Fibroblast of skin of abdomen (primary cell): ENCODE data around the gene RPL19.

Experiments
- DNase-seq: peaks from one replicate; pipeline ENCODE4 v3.0.0-alpha.2; 2013

The RPL19 gene

DNA sequence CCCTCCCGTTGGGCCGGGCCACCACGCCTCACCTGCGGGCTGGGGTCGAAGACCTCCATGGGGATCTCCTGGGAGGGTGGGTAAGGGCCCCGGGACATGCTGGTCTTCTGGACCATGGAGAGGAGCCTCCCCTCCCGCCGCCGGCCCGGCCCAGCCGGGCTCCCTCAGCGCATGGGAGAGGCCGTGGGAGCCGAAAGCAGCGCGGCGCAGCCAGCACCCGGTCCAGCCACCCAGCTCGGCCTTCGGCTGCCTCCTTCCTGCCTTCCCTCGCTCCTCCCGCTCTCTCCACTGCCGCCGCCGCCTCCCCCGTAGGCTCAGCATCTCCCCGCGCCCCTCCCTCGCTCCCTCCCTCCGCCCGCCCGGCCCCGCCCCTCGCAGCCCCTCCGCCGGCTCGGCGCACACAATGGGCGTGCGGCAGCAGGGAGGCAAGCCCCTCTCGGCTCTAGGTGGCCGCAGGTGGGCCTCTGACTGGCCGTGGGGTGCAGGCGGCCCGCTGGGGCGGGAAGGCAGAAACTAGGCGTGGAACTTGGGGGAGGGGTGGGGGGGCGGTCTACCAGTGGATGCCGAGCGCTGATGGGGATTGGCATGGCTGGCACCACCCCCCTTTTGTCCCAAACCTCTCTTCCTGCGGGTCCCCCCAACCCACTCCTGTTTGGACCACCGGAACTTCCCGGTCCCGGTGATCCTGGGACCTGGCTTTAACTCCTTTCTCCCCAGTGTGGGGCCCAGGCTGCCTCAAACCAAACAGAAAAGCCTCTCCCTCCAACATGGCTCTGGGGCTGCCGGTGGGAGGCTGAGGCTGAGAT, 2.5 kb upstream of the RPL19 start, which contains the start of gene CACNB1:
CACNB1 (minus strand) TSS at position 290 of the 806 bp plus-strand sequence; CDS start at position 116, 174 bp downstream.
- DNase-seq: peak; percentile 81

- DNase-seq: no peak
Observed at GRCh38 chr17:39198186-39198566, 1.9 kb upstream of the RPL19 start.

DNA sequence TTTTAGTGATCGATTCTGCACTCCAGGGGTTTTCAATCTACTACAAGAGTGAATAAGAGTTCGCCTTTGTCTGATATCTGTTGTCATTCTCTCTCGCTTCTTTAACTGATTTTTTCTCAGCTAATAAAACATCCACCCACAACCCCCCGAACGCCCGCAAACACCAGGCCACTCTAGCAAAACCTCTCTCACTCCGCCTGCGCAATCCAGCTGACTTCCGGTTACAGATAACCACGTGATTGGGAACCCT, 338 bp upstream of the RPL19 start:
- DNase-seq: peak; percentile 94

- DNase-seq: no peak
Observed at GRCh38 chr17:39200957-39201510, 951 bp downstream of the RPL19 start.

DNA sequence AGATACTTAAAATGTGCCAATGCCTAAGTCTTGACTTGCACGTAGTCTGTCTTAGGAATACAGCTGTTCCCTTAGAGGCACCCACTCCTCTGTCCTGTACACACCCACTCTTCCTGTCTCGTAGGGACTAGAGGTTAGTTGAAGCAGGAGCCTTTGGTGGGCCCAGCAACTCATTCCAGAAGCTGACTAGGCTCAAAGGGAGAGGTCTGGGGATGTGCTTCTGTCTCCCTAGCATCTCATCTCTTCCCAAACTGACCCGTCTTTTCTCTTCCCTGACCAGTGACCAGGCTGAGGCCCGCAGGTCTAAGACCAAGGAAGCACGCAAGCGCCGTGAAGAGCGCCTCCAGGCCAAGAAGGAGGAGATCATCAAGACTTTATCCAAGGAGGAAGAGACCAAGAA, 4.2 kb downstream of the RPL19 start:
- no peak for DNase-seq

GRCh38 chr17:39205112-39205526, 5.0 kb downstream of the RPL19 start:
- no peak for DNase-seq

GRCh38 chr17:39208136-39208535, 8.1 kb downstream of the RPL19 start:
- DNase-seq: no peak

DNA sequence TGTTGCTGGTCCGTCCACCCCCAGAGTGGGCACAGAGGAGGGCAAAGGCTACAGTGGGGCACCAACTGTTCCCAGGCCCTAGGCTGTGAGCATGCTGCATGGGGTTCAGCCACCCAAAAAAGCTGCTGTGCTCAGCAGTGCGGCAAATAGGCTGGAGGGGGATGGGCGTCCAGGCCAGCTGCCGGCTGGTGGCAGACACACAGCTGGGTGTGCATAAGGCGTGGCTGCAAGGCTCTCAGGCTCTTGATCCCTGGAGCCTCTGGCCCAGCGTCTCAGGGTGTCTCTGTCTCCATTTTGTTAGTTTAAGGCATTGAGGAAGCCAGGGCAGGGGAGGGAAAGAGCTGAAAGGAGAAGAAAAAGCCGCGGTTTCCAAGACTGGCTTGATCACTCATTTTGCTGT, 8.8 kb downstream of the RPL19 start:
- no peak for DNase-seq

DNA sequence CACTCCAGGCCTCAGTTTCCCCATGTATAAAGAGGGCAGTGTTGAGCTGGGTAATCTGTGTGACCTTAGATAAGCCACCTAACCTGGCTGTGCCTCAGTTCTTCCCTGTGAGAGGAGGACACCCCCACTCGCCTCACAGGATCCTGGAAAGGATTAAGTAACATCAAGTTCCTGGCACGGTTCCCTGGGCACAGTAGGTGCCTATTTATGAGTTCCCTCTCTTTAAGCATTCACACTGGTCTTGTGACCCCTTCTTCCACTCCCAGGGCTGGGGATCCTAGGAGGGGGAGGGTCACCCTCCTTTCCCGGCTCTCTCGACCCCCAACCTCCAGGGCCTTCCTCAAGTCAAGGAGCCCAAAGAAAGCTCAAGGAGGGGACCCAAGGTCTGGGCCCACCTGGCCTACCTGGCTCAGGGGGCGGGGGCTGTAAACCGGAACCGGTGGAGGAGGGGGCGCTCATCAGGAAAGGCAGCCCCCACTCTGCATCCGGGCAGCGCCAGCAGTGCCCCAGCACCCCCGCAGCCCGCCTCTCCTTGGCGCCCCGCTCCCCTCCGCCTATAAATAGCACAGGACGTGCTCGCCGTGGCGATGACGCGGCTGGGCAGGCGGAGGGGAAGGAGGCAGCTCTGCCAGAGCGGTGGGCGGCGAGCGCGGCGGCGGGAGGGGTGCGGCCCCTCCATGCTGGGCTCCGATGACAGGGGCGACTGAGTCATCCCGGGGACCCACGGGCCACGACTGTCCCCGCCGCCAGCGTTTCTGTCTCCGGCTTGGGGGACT, 9.4 kb downstream of the RPL19 start:
- DNase-seq: peak; percentile 72

GRCh38 chr17:39210093-39210434, 10.0 kb downstream of the RPL19 start:
- no peak for DNase-seq

DNA sequence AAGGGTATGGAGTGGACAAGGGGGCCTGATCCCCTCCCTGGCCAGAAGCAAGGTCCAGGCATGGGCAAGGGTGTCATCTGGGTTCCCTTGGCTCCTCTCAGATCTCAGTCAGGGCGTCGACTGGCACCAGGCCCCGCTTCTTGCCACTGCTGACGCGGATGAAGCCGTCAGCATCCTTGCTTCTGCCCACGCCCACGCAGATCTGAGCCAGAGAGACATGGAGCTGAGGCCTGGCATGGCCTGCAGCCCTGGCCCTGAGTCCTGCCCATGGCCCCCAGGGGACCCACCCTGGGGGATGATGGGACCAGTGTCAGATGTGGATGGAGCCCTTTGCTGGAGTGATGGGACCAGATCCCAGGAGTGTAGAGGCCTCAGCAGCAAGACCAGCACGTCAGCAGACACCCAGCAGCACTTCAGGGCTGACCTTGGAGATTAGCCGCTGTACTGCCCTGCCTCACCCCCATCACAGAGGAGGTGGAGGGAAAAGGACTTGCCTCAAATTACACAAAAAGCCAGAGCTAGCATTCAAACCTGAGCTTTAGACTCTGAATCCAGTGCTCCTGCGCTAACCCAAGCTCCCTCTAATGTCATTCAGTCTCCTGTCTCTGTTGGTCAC, 12.2 kb downstream of the RPL19 start:
- no peak for DNase-seq

DNA sequence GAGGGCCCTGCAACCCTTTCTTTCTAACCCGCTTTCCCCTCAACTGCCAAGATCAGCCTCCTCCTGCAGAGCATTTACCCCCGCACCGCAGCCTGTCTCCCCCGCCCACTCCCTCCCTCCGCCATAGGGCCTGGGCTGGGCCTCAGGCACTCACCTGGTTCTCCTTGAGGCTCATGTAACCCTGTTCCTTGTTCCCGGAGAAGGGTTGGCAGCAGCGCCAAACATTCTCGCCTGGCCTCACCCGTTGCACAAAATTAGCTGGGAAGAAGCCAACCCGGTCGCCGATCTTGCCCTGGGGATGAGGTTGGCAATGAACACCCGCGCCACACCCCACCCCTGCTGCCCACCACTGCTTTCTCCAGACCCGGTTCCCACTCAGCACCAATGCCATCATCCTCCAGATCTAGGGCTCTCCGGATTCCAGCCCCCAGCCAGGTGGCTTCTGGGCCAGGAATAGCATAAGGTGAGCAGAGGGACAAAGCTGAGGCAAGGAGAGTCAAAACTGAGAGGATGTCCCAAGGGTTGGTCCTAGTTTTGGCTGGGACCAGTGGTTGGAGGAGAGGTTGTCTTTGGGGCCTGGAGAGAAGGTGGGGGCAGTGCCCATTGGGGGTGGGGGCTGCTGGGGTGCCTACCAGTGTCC, 12.9 kb downstream of the RPL19 start:
- DNase-seq: no peak

- DNase-seq: no peak
Observed at GRCh38 chr17:39213852-39214251, 13.8 kb downstream of the RPL19 start.

DNA sequence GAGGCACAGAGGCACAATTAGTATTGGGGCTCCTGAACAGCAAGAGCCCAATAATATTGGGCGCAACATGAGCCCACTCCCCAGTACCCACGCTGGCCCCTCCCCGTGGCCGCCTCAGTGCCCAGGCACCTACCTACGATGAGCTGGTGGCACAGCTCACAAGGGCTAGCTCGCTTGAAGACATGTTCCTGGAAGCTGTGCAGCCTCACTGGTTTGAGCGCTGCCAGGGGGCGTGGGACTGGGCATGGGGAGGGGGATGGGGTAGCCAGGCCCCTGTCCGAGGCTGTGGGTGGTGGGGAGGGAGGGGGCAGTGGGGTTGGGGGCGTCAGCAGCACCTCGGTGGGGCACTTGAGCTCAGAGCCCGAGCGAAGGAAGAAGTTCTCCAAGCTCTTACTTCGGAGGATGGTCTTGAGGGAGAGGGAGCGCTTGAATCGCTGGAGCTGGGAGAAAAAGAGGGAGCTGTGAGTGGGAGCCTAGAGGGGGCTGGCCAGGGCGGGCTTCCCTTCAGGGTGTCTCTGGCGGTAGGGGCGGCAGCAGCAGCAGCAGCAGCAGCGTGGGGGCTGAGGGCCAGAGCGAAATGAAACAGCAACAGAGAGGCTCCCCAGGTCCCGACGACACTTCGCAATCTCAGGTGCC, 17.8 kb downstream of the RPL19 start:
- no peak for DNase-seq

- no peak for DNase-seq
Observed at GRCh38 chr17:39218906-39219305, 18.8 kb downstream of the RPL19 start.

DNA sequence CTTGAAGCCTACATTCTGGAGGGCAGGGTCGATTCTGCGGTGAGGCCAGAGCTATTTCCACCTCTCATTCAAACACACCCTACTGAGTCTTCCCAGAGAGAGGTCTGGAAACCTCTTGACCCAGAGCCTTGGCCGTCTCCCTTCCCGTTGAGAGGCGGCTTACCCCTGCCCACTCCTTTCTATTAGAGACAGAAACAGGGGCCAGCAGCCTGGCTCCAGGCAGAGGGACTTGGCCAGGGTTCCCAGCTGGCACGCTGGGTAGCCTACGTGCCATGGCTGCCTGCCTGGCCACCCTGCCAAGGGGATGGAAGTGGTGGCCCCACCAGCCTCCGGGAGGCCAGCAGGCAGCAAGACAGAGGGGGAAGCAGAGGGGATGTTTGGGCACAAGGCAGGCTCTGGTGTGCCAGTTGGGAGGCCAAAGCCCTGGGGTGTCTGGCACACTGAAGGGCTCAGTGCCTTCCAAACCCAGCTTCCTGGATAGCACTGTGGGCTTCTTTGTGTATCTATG, 19.6 kb downstream of the RPL19 start:
- DNase-seq: no peak

DNA sequence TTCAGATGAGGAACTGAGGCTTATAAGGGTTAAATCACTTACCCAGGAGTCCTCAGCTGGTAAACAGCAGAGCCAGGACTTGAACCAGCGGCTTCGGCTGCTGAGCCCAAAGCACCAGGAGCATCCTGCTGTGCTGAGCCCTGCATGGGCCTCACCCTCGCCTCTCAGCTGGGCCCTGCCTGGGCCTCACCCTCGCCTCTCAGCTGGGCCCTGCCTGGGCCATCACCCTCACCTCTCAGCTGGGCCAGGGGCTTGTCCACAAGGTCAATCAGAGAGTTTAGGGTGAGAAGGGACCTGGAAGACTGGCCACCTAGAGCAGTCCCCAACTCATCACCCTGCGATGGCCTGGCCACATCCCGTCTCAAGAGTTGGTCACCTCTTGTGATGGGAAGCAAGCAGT, 21.5 kb downstream of the RPL19 start:
- DNase-seq: no peak

DNA sequence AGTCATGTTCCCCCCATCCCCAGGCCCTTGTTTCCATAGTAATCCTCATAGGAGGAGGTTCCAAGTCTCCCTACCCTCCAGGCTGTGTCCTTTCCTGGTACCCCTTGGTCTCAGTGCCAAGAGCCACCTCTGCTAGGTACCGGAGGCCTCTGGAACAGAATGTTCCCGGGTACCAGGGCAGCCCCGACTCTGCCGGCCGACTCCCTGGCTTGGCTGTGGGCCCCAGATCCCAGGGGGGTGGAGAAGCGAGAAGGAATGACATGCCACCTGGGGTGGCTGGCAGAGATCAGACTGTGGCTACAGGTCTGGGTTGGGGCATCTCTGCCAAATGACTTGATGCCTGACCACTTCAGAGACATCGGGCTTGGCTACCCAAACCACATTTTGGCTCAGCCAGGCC, 22.1 kb downstream of the RPL19 start:
- no peak for DNase-seq

DNA sequence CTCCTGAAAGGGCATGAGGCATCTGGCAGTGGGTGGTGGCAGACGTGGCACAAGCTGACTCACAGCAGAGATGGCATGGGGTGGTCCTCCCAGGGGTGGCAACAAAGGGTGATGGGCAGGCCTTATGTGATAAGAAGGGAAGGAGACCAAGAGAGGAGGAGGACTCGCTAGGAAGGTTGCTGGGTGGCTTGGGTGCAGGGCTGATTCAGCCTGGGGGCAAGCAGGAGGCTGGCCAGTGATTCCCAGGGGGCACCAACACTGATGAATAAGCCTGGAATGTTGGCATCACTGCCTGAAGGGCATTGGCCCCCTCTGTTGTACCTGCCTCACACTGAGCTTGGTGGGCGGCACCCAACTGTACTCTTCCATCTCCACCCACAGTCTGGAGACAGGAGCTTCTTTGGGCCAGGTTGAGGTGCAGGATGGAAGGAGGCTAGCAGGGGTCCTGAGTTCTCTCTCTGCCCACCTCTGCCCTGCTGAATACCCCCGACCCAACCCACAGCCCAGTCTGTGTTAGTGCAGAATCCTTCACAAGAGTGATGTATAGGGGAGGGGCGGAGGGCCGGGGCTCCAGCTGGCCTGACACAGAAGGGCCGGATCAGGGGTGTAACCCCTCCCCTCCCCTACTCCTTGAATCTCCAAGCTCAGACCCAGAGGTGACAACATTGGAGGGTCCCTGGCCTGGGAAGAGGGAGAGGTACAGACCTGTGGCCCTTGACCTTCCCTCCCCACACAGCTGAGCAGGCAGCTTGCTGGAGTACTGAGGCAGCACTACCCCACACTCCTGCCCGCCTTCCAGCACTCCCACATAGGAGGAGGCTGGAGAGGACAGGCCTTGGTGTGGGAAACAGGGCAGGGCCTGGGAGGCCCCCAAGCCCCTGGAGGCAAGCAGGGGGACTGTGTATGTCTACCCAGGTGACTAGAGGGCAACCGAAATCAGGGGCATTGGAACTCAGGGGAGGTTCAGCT, 23.1 kb downstream of the RPL19 start:
- DNase-seq: no peak

DNA sequence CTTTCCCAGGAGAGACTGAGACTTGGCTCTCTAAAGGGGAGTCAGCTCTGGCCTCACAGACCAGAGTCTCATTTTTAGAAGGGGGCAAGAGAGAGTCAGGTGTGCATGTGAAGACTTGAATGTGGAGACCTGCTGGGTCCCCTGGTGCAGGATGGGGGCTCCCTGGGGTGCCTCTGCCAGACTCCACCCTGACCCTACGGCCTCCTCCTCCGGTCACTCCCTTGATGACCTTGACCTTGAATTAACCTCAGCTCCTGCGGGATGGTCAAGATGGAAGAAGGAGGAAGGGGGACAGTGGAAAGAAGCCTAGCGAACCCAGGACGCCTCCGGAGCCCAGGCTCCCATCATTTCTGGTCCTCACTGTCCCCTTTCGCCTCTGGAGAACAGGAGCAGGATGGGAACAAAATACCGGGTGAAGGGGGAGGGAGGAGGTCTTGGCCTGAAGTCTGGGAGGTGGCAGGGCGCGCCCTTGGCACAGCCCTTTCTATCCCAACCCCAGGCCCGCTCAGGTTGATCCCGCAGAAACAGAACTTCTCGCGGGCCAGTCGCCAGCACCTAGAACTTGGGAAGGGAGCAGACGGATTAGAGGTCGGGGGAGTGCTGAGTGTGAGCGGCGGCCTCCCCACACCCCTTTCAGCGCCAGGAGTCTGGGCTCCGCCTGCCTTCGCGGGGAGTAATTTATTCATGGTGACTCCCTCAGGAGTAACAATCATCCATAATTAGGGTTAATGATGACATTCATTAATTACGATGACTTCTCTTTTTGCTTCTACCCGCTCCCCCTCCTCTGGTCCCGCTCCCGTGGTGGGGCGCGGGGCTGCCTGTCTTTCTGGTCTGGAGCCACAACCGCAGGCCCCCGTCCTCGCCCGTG, 24.1 kb downstream of the RPL19 start:
- no peak for DNase-seq
